CD4-positive, alpha-beta T cell treated with Interleukin-21 for 1 hour (primary cell): Measurements from ENCODE around the gene NELL1.

Source experiments
- DNase-seq: peaks from one replicate; pipeline ENCODE4 v3.0.0-alpha.2; 2020

The NELL1 gene

GRCh38 chr11:20880094-20880493, 210.7 kb downstream of the NELL1 start:
- no peak for DNase-seq

DNA sequence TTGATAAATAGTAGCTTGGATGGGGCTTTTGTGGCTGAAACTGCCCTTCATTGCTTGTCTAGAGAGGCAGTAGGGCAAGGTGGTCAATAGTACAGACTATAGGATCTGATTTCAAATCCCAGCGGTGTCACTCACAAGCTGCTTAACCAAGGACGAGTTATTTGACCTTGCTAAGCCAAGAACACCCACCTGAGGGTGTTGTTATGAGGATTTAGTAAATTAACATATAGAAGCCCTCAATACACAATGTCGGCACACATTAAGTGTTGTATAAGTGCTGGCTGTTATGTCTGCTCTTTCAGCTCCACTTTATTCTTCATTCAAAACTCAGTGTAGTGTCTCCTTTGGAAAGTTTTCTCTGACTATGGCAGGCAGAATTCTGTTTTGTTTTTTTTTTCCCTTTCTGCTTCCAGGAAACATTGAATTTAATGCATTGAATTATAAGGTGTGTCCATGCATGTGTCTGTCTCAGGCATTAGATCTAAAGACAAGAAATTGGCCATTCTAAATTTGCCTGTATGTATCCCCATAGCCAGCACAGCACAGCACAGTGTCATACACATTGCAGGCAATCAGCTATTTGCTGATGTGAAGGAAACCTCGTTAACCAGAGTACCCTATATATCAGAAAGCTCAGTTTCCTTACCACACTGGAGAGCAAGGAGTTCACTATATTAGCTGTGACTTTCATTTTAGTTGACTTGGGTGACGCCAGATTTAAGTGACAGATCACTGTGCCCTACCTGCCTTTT, 212.1 kb downstream of the NELL1 start:
- DNase-seq: no peak

- no peak for DNase-seq
Measured at GRCh38 chr11:20887137-20887536, 217.8 kb downstream of the NELL1 start.

GRCh38 chr11:20894296-20894695, 224.9 kb downstream of the NELL1 start:
- DNase-seq: no peak

GRCh38 chr11:20909995-20910726, 240.8 kb downstream of the NELL1 start:
- no peak for DNase-seq

GRCh38 chr11:20910733-20911132, 241.3 kb downstream of the NELL1 start:
- no peak for DNase-seq

GRCh38 chr11:20912065-20912821, 242.9 kb downstream of the NELL1 start:
- DNase-seq: no peak

DNA sequence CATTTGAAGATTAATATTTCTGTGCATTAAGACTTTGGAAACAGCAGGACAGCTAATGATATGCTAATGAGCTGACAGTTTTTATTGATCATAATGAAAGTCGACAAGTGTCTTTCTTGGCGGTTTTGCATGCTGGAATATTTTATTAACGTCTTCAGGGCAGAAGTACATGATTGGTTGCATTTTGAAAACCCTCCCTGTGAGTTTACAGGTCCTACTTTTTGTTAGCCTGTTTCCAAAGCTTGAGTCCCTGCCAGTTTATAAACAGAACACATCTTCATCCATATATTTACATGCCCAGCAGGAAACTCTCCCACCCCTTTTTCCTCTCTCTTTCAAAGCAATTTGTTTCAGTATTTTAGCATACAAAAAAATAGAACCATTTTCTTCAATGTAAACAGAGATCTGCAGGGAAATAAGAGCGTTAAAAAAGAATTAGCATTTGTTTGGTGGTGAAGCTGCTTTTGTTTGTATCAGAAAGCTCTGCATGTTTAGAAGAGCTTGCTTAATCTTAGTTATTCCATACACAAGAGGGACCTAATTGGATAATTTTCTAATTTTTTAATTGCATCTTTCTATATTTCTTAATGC, 243.6 kb downstream of the NELL1 start:
- DNase-seq: no peak

DNA sequence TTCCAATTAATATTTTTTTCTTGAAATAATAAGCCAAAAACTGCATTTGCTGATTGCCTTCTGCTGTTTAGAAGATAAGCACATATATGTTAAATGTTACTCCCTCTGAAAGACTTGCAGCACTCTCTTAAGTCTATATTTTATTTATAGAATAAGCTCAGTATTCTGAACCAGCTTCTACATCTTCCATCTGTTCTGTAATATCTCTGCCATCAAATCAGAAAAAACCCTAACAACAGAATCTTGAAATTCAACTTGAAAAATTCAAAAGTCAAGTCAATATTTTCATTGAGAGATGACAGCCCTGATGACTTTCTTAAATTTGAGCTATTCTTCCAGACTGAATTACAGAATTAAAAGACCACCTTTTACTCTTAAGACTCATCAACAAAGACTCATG, 247.9 kb downstream of the NELL1 start:
- no peak for DNase-seq

DNA sequence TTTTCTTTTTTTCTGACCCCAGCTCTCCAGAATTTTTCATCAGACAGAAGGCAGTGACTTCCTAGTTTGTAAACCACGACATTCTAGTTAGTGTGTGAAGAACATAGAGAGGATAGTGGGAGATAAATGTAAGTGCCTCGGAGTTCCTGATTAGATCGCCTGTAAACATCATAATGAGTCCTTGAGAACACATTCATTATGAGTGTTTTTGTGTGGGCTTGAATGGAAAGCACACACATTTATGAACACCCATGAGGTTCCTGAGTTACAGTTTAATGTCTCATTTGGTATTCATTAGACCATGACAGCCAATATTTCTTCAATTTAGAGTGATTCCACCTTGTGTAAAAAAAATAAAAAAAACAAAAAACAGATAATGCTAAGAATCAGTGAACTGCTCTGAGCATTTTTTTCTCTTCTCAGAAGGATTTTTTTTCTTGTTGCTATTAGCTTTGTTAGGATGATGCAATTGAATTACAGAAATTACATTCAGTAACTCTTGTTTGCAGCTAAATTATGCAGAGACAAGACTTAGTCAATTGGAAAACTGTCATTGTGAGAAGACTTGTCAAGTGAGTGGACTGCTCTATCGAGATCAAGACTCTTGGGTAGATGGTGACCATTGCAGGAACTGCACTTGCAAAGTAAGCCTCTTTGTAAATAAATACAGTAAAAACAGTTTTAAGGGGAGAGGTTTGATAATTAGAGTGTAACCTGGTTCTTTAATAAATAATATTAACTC, 257.6 kb downstream of the NELL1 start:
- DNase-seq: no peak

- no peak for DNase-seq
Measured at GRCh38 chr11:20931029-20931428, 261.6 kb downstream of the NELL1 start.

- no peak for DNase-seq
Measured at GRCh38 chr11:20933086-20933485, 263.7 kb downstream of the NELL1 start.

GRCh38 chr11:20933958-20934357, 264.6 kb downstream of the NELL1 start:
- DNase-seq: no peak

DNA sequence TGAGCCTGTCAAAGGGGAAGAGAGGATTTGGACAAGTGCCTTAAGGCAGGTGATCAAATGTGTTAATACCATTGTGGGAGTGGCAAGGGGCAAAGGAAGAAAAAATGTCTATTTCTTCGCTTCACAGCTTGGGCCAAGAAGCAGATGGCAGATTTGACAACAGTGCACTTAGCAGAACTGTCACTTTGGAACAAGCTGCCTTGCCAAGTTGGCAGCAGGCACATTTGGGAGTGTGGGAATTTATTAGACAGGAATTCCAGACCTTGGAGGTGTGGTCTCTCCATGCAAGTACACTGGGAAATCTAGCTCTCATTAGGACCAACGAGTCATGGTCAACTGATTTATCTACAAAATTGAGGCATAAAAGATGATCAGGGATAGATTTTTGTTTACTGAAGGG, 265.1 kb downstream of the NELL1 start:
- DNase-seq: no peak

GRCh38 chr11:20937826-20938225, 268.4 kb downstream of the NELL1 start:
- no peak for DNase-seq

DNA sequence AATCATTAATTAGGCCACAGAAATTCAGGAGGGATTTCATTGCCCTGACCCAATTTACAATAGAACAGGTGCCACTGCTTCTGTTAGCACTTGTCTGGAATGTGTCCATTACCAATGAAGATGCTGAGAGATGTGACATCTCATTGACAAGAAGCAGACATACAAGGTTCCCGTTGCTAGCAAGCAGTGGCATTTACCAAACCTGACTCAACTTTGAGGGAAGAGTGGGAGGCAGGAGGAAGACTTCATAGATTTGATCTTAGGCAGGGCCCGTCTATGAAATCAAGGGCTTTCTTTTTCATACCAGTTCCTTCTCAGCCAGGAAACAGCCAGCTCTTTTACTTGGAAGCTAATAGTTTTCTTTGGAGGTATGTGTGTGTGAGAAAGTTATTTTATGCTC, 280.2 kb downstream of the NELL1 start:
- DNase-seq: no peak

DNA sequence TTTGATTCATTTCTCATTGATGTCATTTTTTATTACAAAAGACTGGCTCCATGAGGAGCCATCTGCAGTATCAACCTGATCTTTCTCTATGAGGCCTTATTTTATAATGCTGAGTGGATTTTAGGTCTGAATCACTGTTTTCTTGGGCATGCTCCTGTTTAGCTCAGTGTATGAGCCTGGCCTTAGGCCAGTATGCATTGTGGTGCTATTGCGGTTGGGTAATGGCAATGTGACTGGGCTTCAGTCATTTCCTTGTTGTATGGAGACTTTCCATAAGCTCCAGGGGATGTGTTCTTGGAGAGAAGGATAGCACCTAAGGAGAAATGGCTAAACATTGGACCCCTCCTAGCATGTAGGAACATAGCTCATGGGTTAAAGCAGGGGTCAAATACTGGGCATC, 293.2 kb downstream of the NELL1 start:
- no peak for DNase-seq

DNA sequence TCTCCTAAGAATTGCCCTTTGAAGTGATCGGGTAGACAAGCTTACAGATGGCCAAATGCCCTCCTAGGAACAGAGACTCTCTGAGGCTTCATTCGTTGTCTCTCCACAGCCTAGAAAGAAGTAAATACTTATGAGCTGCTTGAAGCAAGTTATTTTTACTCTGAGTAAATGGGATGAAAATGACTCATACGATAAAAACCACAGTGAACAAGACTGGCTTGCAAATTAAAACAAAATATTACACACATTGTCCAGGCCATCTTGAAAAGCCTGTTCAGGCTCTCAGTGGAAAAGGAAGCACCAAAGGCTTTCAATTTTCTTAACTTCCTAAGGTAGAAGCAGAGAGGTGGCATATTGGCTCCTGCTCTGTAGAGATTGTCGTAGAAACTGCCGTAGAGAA, 294.2 kb downstream of the NELL1 start:
- no peak for DNase-seq

DNA sequence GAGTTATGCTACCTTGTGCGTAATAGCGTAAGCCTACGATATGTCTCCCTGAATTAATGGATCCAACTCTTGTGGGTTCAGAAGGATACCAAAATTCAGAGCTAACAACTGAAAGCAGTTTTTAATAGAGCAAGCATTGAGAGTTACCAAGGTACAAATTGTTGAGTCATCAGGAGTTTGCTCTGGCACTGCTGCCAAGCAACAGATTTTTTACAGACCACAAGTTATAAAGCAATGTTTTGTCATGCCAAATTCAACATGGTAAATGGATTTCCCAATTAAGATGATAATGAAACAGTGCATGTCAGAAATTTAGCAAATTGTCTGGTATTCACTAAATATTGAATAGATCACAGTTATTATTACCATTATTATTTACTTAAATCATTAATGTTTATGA, 295.6 kb downstream of the NELL1 start:
- DNase-seq: no peak

DNA sequence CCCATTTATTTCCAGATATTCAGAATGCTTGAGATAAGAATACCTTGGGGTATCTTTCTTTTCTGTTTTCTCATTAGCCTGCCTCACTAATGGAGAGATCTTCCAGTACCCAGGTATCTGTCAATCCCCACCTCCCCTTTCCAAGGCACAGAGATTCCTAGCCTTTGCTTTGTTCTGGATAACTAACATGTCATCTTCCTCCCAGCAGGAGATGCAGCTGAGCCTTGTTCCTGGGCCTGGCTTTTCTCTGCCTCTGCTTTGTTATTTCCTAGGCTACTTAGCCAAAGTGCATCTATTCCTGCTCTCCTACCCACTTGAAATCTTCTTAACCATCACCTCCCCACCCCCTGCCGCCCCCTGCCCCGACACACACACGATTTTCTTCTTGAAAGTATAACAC, 297.1 kb downstream of the NELL1 start:
- no peak for DNase-seq

- no peak for DNase-seq
Measured at GRCh38 chr11:20973940-20974559, 304.7 kb downstream of the NELL1 start.

DNA sequence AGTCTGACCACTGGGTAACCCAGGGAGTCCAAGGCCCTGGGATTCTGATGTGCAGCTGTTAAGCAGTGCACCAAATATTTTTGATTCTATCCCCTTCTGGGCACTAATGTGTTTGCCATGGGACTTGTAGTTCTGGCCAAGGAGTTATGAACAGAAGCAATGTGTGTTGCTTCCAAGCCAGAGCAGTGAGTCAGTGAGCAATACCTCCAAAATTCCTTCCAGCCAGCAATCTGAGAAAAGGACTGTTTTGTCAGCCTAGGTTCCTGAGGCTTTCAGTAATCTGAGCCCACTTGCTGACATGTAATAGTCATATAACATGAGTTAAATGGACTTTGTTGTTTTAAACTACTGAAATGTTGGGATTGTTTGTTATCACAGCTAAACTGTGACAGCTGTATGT, 311.4 kb downstream of the NELL1 start:
- no peak for DNase-seq
